Fibroblast of villous mesenchyme (primary cell): ENCODE measurements around the gene BGN. TPM values are rescaled to one million over a fixed set of nuclear protein-coding genes. Genes with fewer than 3 reads are reported as not detected.

Experiments
- DNase-seq: peaks from one replicate; pipeline ENCODE4 v3.0.0-alpha.2; 2010; ENCODE audit warnings: low read depth
- H3K4me3 ChIP-seq: 2 replicates; pipeline ENCODE4 v1.5.1; 2011; ENCODE audit warnings: low read depth, mild to moderate bottlenecking, low read length
- total RNA-seq: library from RNA; depleted of rRNA; stranded (reverse); fragments of >200 nt; gene quantifications from 2 replicates; pipeline ENCODE4 v1.2.3, GENCODE V29; 2012
- TF ChIP-seq, protein P1 (sequence below): IDR thresholded peaks from 2 replicates; pipeline ENCODE4 v1.5.1; 2012; ENCODE audit warnings: low read depth, mild to moderate bottlenecking, low read length; ENCODE audit not compliant: insufficient read depth

BGN gene
- total RNA-seq, 1 donor: 14.7 TPM

DNA sequence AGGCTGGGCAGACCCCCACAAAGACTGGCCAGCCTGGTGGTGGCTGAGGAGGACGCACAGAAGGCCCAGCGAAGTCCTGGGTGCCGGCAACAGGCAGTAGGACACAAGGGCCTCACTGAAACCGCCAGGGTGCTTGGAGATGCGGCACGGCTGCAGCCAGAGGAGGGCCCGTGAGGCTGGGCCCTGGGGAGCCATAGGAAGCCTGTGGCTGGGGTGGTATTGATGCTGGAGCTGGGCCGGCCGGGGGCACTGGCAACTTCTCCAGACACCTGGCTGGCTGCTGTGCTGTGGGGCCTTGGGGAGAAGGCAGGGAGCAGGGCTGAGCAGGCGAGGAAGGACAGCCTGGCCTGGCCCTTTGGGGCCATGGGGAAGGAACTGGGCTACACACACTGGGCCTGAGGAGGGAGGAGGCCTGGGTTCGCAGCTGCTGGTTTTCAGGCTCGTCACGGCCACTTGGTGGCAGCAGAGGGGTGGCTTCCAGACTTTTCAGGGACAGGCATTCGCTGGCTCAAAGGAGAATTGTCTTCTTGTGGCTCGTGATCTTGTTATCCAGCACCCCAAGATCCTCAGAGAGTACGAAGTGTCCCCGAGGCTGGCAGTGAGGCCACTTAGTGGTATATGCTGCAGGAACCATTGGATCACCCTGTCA is 59.9 kb downstream of the BGN start:
- DNase-seq: peak; percentile 44
- TF ChIP-seq, protein P1, sequence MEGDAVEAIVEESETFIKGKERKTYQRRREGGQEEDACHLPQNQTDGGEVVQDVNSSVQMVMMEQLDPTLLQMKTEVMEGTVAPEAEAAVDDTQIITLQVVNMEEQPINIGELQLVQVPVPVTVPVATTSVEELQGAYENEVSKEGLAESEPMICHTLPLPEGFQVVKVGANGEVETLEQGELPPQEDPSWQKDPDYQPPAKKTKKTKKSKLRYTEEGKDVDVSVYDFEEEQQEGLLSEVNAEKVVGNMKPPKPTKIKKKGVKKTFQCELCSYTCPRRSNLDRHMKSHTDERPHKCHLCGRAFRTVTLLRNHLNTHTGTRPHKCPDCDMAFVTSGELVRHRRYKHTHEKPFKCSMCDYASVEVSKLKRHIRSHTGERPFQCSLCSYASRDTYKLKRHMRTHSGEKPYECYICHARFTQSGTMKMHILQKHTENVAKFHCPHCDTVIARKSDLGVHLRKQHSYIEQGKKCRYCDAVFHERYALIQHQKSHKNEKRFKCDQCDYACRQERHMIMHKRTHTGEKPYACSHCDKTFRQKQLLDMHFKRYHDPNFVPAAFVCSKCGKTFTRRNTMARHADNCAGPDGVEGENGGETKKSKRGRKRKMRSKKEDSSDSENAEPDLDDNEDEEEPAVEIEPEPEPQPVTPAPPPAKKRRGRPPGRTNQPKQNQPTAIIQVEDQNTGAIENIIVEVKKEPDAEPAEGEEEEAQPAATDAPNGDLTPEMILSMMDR: peak; percentile 62

GRCh38 chrX:153556767-153557166 is 62.0 kb downstream of the BGN start:
- TF ChIP-seq, protein P1: no peak
- DNase-seq: no peak
- no peak overlapping the region for H3K4me3 ChIP-seq

More for the DNA sequence above, 59.9 kb downstream of the BGN start:
- no peak overlapping the region for H3K4me3 ChIP-seq

DNA sequence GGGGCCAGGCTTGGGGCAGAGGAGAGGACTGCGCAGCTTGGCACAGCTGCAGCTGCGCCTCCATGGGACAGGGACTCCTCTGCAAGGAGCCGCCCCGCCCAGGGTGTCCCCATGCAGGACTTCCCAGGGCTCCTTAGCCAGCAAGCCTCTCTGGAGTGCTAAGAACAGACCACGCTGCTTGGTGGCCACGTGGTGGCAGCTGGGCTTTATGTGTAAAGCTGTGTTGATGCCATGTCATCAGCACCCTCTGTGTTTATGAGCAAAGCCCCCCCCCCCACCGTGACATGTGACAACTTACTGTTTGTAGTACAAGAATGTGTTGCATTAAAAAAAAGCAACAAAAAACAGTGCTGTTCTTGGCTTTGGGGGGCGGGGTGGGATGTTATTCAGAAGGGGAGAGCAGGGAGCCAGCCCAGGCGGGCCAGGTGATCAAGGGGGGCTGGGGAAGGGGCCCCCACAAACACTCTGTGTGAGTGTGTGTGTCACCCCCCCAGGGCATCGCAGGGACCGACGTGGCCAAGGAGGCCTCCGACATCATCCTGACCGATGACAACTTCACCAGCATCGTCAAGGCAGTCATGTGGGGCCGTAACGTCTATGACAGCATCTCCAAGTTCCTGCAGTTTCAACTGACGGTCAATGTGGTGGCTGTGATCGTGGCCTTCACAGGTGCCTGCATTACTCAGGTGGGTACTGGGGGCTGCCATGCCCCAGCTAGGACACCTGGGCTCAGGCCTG is 63.0 kb downstream of the BGN start:
- H3K4me3 ChIP-seq: no peak overlapping the region
- TF ChIP-seq, protein P1: no peak
- DNase-seq: no peak

Other genes starting within 250 kb of the BGN start
- gene PNMA6F, start 173.2 kb upstream of the BGN start, total RNA-seq: not detected in 2 replicates
- 12.9 and 13.4 TPM in 2 replicates for gene ZNF275, start 160.8 kb upstream of the BGN start, total RNA-seq
- not detected in 2 replicates for gene PNMA6E, start 93.6 kb upstream of the BGN start, total RNA-seq
- 0.32 and 0.43 TPM in 2 replicates for gene ZFP92, start 83.5 kb upstream of the BGN start, total RNA-seq
- 1.9 and 3.0 TPM in 2 replicates for gene TREX2, start 48.9 kb upstream of the BGN start, total RNA-seq
- 10.8 and 16.8 TPM in 2 replicates for gene HAUS7, start 24.4 kb upstream of the BGN start, total RNA-seq
- gene ATP2B3, start 22.7 kb downstream of the BGN start, total RNA-seq: not detected in 2 replicates
- 38.9 and 42.8 TPM in 2 replicates for gene CCNQ, start 104.2 kb downstream of the BGN start, total RNA-seq
- under 0.01 TPM in 1 of 2 replicates, not detected in the other for gene DUSP9, start 152.2 kb downstream of the BGN start, total RNA-seq
- gene PNCK, start 178.8 kb downstream of the BGN start, total RNA-seq: under 0.01 and 0.32 TPM in 2 replicates
- 9.1 and 12.2 TPM in 2 replicates for gene SLC6A8, start 192.9 kb downstream of the BGN start, total RNA-seq
- 105 and 127 TPM in 2 replicates for gene BCAP31, start 229.4 kb downstream of the BGN start, total RNA-seq
- gene ABCD1, start 229.9 kb downstream of the BGN start, total RNA-seq: 15.5 and 19.3 TPM in 2 replicates